ENCODE measurements around the gene BRMS1. TPM values are rescaled to one million over a fixed set of nuclear protein-coding genes. Genes with fewer than 3 reads are reported as not detected.

BRMS1 gene
- total RNA-seq, 1 experiment from 2014 or later, result 123 TPM

GRCh38 chr11:66314561-66315497, 30.1 kb downstream of the BRMS1 start:
- H3K36me3 ChIP-seq (ENCODE audit: low read depth, low read length), result no peaks in the 10 kb centered on the region
- ChIA-PET CTCF (interaction anchor here (0.6 kb wide), 1 partner anchor 152 kb away, joined by 4 read pairs; no protein-coding TSS in a partner anchor), POLR2A (ENCODE audit: unreplicated experiment) (no interaction called here)
- H3K4me3 ChIP-seq (ENCODE audit: low read length), result no peak overlapping the region
- no peaks in the 10 kb centered on the region for H3K9me3 ChIP-seq (ENCODE audit: low read length)
- DNase-seq (no peak), ATAC-seq (no peak)
- no peak overlapping the region for H2AFZ ChIP-seq (ENCODE audit: low read length)
- H3K27ac ChIP-seq (ENCODE audit: low read length), result no peak overlapping the region
- H3K4me1 ChIP-seq (ENCODE audit: insufficient read depth, low read length), result peaks cover 5% of the 10 kb centered on the region
- no peak for TF ChIP-seq EZH2 (IDR thresholded peaks at IDR 0.05; ENCODE audit: low read length, unreplicated experiment)
- no peak for TF ChIP-seq EZH2phosphoT487 (IDR thresholded peaks at IDR 0.05; ENCODE audit: borderline replicate concordance, low read length)
- TF ChIP-seq, protein P1, sequence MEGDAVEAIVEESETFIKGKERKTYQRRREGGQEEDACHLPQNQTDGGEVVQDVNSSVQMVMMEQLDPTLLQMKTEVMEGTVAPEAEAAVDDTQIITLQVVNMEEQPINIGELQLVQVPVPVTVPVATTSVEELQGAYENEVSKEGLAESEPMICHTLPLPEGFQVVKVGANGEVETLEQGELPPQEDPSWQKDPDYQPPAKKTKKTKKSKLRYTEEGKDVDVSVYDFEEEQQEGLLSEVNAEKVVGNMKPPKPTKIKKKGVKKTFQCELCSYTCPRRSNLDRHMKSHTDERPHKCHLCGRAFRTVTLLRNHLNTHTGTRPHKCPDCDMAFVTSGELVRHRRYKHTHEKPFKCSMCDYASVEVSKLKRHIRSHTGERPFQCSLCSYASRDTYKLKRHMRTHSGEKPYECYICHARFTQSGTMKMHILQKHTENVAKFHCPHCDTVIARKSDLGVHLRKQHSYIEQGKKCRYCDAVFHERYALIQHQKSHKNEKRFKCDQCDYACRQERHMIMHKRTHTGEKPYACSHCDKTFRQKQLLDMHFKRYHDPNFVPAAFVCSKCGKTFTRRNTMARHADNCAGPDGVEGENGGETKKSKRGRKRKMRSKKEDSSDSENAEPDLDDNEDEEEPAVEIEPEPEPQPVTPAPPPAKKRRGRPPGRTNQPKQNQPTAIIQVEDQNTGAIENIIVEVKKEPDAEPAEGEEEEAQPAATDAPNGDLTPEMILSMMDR (conservative IDR thresholded peaks at IDR 0.05; ENCODE audit: low read depth, low read length), result no peak
- no peak overlapping the region for H3K4me2 ChIP-seq (ENCODE audit: low read length)
- H3K9me2 ChIP-seq (replicated peaks; ENCODE audit: low read length), result no peaks in the 10 kb centered on the region
- no peaks in the 10 kb centered on the region for H3F3A ChIP-seq (ENCODE audit: low read length, unreplicated experiment)
- intact Hi-C loops (cut with micrococcal nuclease), result no loop called here
- H3K9ac ChIP-seq (ENCODE audit: low read length), result no peak overlapping the region
- no TSS peak for BruUV-seq (replicated peaks)
- no peaks in the 10 kb centered on the region for H4K20me1 ChIP-seq (ENCODE audit: low read length)
- H3K79me2 ChIP-seq (ENCODE audit: low read length), result no peaks in the 10 kb centered on the region
- H3K27me3 ChIP-seq (ENCODE audit: low read length), result no peaks in the 10 kb centered on the region

DNA sequence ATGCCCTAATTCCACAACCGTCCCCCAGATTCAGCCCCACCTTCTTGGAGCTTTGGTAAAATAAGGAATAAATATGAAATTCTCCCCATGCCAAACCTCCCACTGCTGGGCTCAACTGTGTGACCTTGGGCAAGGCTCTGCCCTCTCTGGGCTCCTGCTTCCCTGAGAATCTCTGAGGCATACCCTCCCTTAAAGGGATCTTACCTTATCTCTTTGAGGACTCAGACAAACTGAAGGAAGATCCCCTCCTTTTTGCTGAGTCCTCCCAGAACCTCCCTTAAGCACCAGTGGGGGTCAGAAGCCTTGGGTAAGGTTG, 30.8 kb downstream of the BRMS1 start:
- Histone ChIP-seq H3K79me2 (ENCODE audit: low read length) (no peaks in the 10 kb centered on the region), H3K27ac (ENCODE audit: low read length) (no peak overlapping the region), H2AFZ (ENCODE audit: low read length) (no peak overlapping the region), H3K9me3 (ENCODE audit: low read length) (no peaks in the 10 kb centered on the region), H3K4me2 (ENCODE audit: low read length) (no peak overlapping the region), H3K9me2 (replicated peaks; ENCODE audit: low read length) (no peaks in the 10 kb centered on the region), H4K20me1 (ENCODE audit: low read length) (no peaks in the 10 kb centered on the region), H3K9ac (ENCODE audit: low read length) (no peak overlapping the region), H3F3A (ENCODE audit: low read length, unreplicated experiment) (no peaks in the 10 kb centered on the region), H3K36me3 (ENCODE audit: low read depth, low read length) (no peaks in the 10 kb centered on the region), H3K4me1 (ENCODE audit: insufficient read depth, low read length) (peaks cover 5% of the 10 kb centered on the region), H3K27me3 (ENCODE audit: low read length) (no peaks in the 10 kb centered on the region), H3K4me3 (ENCODE audit: low read length) (no peak overlapping the region)
- intact Hi-C loops (cut with micrococcal nuclease), result no loop called here
- ATAC-seq, result no peak
- BruUV-seq (replicated peaks), result no TSS peak
- TF ChIP-seq EZH2 (IDR thresholded peaks at IDR 0.05; ENCODE audit: low read length, unreplicated experiment) (no peak), EZH2phosphoT487 (IDR thresholded peaks at IDR 0.05; ENCODE audit: borderline replicate concordance, low read length) (no peak)
- TF ChIP-seq, protein P1 (conservative IDR thresholded peaks at IDR 0.05; ENCODE audit: low read depth, low read length), result no peak
- CTCF ChIA-PET, result interaction anchor here (0.6 kb wide), 1 partner anchor 152 kb away, joined by 4 read pairs; no protein-coding TSS in a partner anchor
- POLR2A ChIA-PET (ENCODE audit: unreplicated experiment), result no interaction called here
- DNase-seq, result no peak

Data from PC-3 (cell line).